ENCODE results near the gene MYPN.
"Not testable (repeated sequence)": the region's sequence is repeated elsewhere in the genome, so short reads cannot be mapped to it uniquely, and the experiment has no call there.

The MYPN gene

GRCh38 chr10:68146133-68146532 is 36.8 kb downstream of the MYPN start:
- H3K4me3 ChIP-seq (ENCODE audit: low read length in 2 of 2) = no peak overlapping the region
- no peaks in the 10 kb centered on the region for H3K36me3 ChIP-seq (ENCODE audit: control insufficient read depth in 2 of 2, insufficient read depth in 2 of 2, low read length in 2 of 2)
- H3K27me3 ChIP-seq (ENCODE audit: control insufficient read depth in 2 of 2, insufficient read depth in 2 of 2, low read length in 2 of 2) = no peaks in the 10 kb centered on the region
- H3K9me3 ChIP-seq (ENCODE audit: control insufficient read depth in 2 of 2, low read length in 2 of 2) = no peaks in the 10 kb centered on the region
- no peaks in the 10 kb centered on the region for H3K4me1 ChIP-seq (ENCODE audit: control insufficient read depth in 2 of 2, insufficient read depth in 2 of 2, low read length in 2 of 2)
- no peak overlapping the region for H3K27ac ChIP-seq (ENCODE audit: low read depth in 2 of 2, low read length in 2 of 2)
- no peak overlapping the region for H3K9ac ChIP-seq (ENCODE audit: low read depth in 1 of 2, low read length in 2 of 2)

GRCh38 chr10:68151453-68151852 is 42.2 kb downstream of the MYPN start:
- H3K4me3 ChIP-seq (ENCODE audit: low read length in 2 of 2) = no peak overlapping the region
- H3K27ac ChIP-seq (ENCODE audit: low read depth in 2 of 2, low read length in 2 of 2) = no peak overlapping the region
- H3K9ac ChIP-seq (ENCODE audit: low read depth in 1 of 2, low read length in 2 of 2) = no peak overlapping the region
- H3K4me1 ChIP-seq (ENCODE audit: control insufficient read depth in 2 of 2, insufficient read depth in 2 of 2, low read length in 2 of 2) = peaks cover 0 to 6% of the 10 kb centered on the region in 2 donors
- no peaks in the 10 kb centered on the region for H3K36me3 ChIP-seq (ENCODE audit: control insufficient read depth in 2 of 2, insufficient read depth in 2 of 2, low read length in 2 of 2)
- H3K27me3 ChIP-seq (ENCODE audit: control insufficient read depth in 2 of 2, insufficient read depth in 2 of 2, low read length in 2 of 2) = no peaks in the 10 kb centered on the region
- no peaks in the 10 kb centered on the region for H3K9me3 ChIP-seq (ENCODE audit: control insufficient read depth in 2 of 2, low read length in 2 of 2)

DNA sequence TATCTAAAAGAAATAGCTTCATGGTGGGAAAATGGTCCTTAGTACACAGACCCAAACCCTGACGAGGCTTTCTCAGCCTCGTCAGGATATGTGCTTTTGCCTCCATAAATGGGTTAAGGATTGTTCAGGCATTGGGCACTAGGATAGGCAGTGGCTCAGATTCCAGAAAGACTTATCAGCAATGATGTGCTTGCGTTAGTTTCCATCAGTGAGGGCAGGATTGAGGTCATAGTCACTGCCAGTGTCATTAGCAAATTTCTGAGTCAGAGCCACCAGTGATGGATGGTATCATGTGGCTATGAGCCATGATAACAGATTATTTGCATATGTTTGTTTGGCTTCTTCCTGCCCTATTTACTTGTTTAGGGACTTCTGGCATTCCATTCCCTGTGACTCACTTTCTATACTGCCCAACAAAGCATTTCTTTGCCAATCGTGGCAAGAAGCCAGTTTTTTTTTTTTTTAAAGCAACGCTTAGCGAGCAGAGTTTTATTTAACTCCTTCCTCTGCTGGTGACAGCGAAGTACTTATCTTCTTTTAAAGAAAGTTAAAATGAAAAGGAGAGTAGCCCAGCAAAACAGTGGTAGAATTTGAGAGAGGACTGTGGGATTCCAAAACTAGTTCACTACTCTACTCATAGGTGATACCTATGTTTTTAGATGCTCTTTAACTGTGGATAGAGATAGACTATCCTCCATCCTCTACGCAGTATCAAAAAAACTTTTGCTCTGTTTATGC is 44.4 kb downstream of the MYPN start:
- Histone ChIP-seq H3K36me3 (ENCODE audit: control insufficient read depth in 2 of 2, insufficient read depth in 2 of 2, low read length in 2 of 2) (no peaks in the 10 kb centered on the region), H3K4me1 (ENCODE audit: control insufficient read depth in 2 of 2, insufficient read depth in 2 of 2, low read length in 2 of 2) (peaks cover 0 to 6% of the 10 kb centered on the region in 2 donors), H3K4me3 (ENCODE audit: low read length in 2 of 2) (no peak overlapping the region), H3K27me3 (ENCODE audit: control insufficient read depth in 2 of 2, insufficient read depth in 2 of 2, low read length in 2 of 2) (no peaks in the 10 kb centered on the region), H3K9ac (ENCODE audit: low read depth in 1 of 2, low read length in 2 of 2) (no peak overlapping the region), H3K27ac (ENCODE audit: low read depth in 2 of 2, low read length in 2 of 2) (no peak overlapping the region), H3K9me3 (ENCODE audit: control insufficient read depth in 2 of 2, low read length in 2 of 2) (no peaks in the 10 kb centered on the region)

GRCh38 chr10:68154211-68154497 is 44.9 kb downstream of the MYPN start:
- Histone ChIP-seq H3K36me3 (ENCODE audit: control insufficient read depth in 2 of 2, insufficient read depth in 2 of 2, low read length in 2 of 2) (no peaks in the 10 kb centered on the region), H3K9ac (ENCODE audit: low read depth in 1 of 2, low read length in 2 of 2) (no peak overlapping the region), H3K27ac (ENCODE audit: low read depth in 2 of 2, low read length in 2 of 2) (no peak overlapping the region), H3K4me1 (ENCODE audit: control insufficient read depth in 2 of 2, insufficient read depth in 2 of 2, low read length in 2 of 2) (peaks cover 0 to 6% of the 10 kb centered on the region in 2 donors), H3K9me3 (ENCODE audit: control insufficient read depth in 2 of 2, low read length in 2 of 2) (no peaks in the 10 kb centered on the region), H3K27me3 (ENCODE audit: control insufficient read depth in 2 of 2, insufficient read depth in 2 of 2, low read length in 2 of 2) (no peaks in the 10 kb centered on the region), H3K4me3 (ENCODE audit: low read length in 2 of 2) (no peak overlapping the region)

- H3K4me1 ChIP-seq (ENCODE audit: control insufficient read depth in 2 of 2, insufficient read depth in 2 of 2, low read length in 2 of 2) = peaks cover 0 to 6% of the 10 kb centered on the region in 2 donors
- no peaks in the 10 kb centered on the region for H3K27me3 ChIP-seq (ENCODE audit: control insufficient read depth in 2 of 2, insufficient read depth in 2 of 2, low read length in 2 of 2)
- H3K27ac ChIP-seq (ENCODE audit: low read depth in 2 of 2, low read length in 2 of 2) = no peak overlapping the region
- no peak overlapping the region for H3K9ac ChIP-seq (ENCODE audit: low read depth in 1 of 2, low read length in 2 of 2)
- H3K4me3 ChIP-seq (ENCODE audit: low read length in 2 of 2) = no peak overlapping the region
- H3K9me3 ChIP-seq (ENCODE audit: control insufficient read depth in 2 of 2, low read length in 2 of 2) = no peaks in the 10 kb centered on the region
- no peaks in the 10 kb centered on the region for H3K36me3 ChIP-seq (ENCODE audit: control insufficient read depth in 2 of 2, insufficient read depth in 2 of 2, low read length in 2 of 2)
Observed at GRCh38 chr10:68155615-68156210, 46.4 kb downstream of the MYPN start.

DNA sequence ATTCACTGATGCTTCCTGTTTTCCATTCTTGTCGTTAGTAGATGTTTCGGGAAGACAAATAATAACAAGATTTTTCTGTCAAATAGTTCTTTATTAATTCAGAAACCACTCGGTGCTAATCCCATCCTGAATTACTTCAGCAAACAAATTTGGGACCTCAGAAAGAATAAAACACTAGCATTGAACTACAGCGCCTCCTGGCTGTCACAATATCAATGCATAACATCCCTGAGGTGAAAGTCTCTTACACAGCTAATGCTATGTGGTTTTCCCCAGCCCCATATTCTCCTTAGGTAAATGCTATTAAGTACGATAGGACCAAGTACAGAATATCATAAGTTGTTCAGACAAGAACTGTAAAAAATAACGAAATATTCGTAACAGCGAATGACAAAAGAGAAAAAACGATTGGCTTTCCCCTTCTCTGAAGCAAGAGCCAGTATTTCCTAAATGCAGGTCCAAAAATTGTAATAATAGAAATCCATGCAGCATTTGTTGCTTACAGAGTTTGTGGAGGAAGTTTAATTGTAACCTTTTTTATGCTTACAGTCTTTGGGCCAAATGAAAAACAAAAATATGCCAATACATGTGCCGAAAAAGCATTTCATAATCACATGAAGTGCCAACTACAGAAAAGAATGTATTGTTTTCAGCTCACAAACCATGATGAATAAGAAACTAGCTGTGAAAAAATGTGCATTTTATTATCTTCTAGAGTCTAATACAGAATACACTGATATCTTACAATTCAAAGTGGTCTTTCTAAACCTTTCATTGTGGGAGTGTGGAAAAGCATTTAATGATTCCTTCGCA is 47.3 kb downstream of the MYPN start:
- H3K27me3 ChIP-seq (ENCODE audit: control insufficient read depth in 2 of 2, insufficient read depth in 2 of 2, low read length in 2 of 2) = no peaks in the 10 kb centered on the region
- H3K4me1 ChIP-seq (ENCODE audit: control insufficient read depth in 2 of 2, insufficient read depth in 2 of 2, low read length in 2 of 2) = peaks cover 0 to 6% of the 10 kb centered on the region in 2 donors
- no peak overlapping the region for H3K9ac ChIP-seq (ENCODE audit: low read depth in 1 of 2, low read length in 2 of 2)
- no peak overlapping the region for H3K27ac ChIP-seq (ENCODE audit: low read depth in 2 of 2, low read length in 2 of 2)
- H3K9me3 ChIP-seq (ENCODE audit: control insufficient read depth in 2 of 2, low read length in 2 of 2) = no peaks in the 10 kb centered on the region
- H3K36me3 ChIP-seq (ENCODE audit: control insufficient read depth in 2 of 2, insufficient read depth in 2 of 2, low read length in 2 of 2) = no peaks in the 10 kb centered on the region
- no peak overlapping the region for H3K4me3 ChIP-seq (ENCODE audit: low read length in 2 of 2)

DNA sequence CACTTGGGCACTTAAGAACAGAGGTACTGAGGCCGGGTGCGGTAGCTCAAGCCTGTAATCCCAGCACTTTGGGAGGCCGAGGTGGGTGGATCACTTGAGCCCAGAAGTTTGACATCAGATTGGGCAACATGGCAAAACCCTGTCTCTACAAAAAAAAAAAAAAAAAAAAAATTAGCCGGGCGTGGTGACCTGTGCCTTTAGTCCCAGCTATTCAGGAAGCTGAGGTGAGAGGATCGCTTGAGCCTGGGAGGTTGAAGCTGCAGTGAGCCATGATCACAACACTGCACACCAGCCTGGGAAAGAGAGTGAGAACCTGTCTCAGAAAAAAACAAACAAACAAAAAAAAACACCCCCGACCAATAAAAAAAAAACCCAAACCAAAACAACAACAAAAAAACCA is 48.2 kb downstream of the MYPN start:
- H3K4me1 ChIP-seq (ENCODE audit: control insufficient read depth in 2 of 2, insufficient read depth in 2 of 2, low read length in 2 of 2); H3K27me3 ChIP-seq (ENCODE audit: control insufficient read depth in 2 of 2, insufficient read depth in 2 of 2, low read length in 2 of 2); H3K36me3 ChIP-seq (ENCODE audit: control insufficient read depth in 2 of 2, insufficient read depth in 2 of 2, low read length in 2 of 2); H3K9me3 ChIP-seq (ENCODE audit: control insufficient read depth in 2 of 2, low read length in 2 of 2); H3K27ac ChIP-seq (ENCODE audit: low read depth in 2 of 2, low read length in 2 of 2); H3K4me3 ChIP-seq (ENCODE audit: low read length in 2 of 2); H3K9ac ChIP-seq (ENCODE audit: low read depth in 1 of 2, low read length in 2 of 2): not testable (repeated sequence)

DNA sequence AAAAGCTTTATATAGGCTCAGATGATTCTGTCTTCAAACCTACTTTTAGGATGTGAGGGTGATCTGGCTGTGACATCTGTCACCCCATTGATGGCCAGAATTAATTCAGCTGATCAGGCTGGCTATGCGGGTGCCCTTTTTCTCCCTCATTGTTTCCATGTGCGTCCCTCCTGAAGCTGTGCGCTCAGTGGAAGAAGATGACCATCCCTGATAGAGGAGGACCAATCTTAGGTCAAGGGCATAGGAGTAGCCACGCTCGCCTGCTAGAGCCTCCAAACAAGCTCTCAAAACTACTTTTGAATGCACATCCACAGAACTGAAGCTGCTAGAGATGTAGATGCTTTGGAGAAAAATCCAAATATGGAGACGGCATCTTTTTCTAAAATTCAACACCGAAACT is 48.7 kb downstream of the MYPN start:
- Histone ChIP-seq H3K36me3 (ENCODE audit: control insufficient read depth in 2 of 2, insufficient read depth in 2 of 2, low read length in 2 of 2) (no peaks in the 10 kb centered on the region), H3K27me3 (ENCODE audit: control insufficient read depth in 2 of 2, insufficient read depth in 2 of 2, low read length in 2 of 2) (no peaks in the 10 kb centered on the region), H3K9me3 (ENCODE audit: control insufficient read depth in 2 of 2, low read length in 2 of 2) (no peaks in the 10 kb centered on the region), H3K9ac (ENCODE audit: low read depth in 1 of 2, low read length in 2 of 2) (no peak overlapping the region), H3K4me3 (ENCODE audit: low read length in 2 of 2) (no peak overlapping the region), H3K4me1 (ENCODE audit: control insufficient read depth in 2 of 2, insufficient read depth in 2 of 2, low read length in 2 of 2) (peaks cover 0 to 6% of the 10 kb centered on the region in 2 donors), H3K27ac (ENCODE audit: low read depth in 2 of 2, low read length in 2 of 2) (no peak overlapping the region)

- H3K9ac ChIP-seq (ENCODE audit: low read depth in 1 of 2, low read length in 2 of 2) = no peak overlapping the region
- H3K27me3 ChIP-seq (ENCODE audit: control insufficient read depth in 2 of 2, insufficient read depth in 2 of 2, low read length in 2 of 2) = no peaks in the 10 kb centered on the region
- peak overlapping the region; percentile 38 to 65 for H3K27ac ChIP-seq (ENCODE audit: low read depth in 2 of 2, low read length in 2 of 2)
- H3K4me1 ChIP-seq (ENCODE audit: control insufficient read depth in 2 of 2, insufficient read depth in 2 of 2, low read length in 2 of 2) = peaks cover 5 to 9% of the 10 kb centered on the region in 2 donors
- H3K36me3 ChIP-seq (ENCODE audit: control insufficient read depth in 2 of 2, insufficient read depth in 2 of 2, low read length in 2 of 2) = no peaks in the 10 kb centered on the region
- H3K9me3 ChIP-seq (ENCODE audit: control insufficient read depth in 2 of 2, low read length in 2 of 2) = no peaks in the 10 kb centered on the region
- H3K4me3 ChIP-seq (ENCODE audit: low read length in 2 of 2) = peak overlapping the region in 1 of 2 donors; percentile 50
Observed at GRCh38 chr10:68163735-68164134, 54.4 kb downstream of the MYPN start.

DNA sequence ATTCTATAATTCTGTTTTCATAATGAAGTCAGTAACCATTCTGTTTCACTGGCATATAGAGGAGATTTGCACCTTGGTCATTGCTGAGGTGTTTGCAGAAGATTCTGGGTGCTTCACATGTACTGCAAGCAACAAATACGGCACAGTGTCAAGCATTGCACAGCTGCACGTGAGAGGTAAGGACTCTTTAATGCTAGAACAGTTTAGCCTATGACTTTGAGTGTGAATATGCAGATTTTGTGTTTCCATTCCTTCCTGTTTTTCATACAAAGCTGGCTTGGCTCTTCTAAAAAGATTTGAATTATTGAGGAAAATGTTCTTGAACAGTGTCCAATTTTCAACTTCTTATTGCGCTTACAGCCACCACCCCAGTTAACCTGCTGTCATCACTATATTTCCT is 56.4 kb downstream of the MYPN start:
- H3K4me3 ChIP-seq (ENCODE audit: low read length in 2 of 2) = no peak overlapping the region
- no peaks in the 10 kb centered on the region for H3K36me3 ChIP-seq (ENCODE audit: control insufficient read depth in 2 of 2, insufficient read depth in 2 of 2, low read length in 2 of 2)
- H3K4me1 ChIP-seq (ENCODE audit: control insufficient read depth in 2 of 2, insufficient read depth in 2 of 2, low read length in 2 of 2) = peaks cover 5 to 9% of the 10 kb centered on the region in 2 donors
- no peak overlapping the region for H3K27ac ChIP-seq (ENCODE audit: low read depth in 2 of 2, low read length in 2 of 2)
- no peaks in the 10 kb centered on the region for H3K27me3 ChIP-seq (ENCODE audit: control insufficient read depth in 2 of 2, insufficient read depth in 2 of 2, low read length in 2 of 2)
- H3K9me3 ChIP-seq (ENCODE audit: control insufficient read depth in 2 of 2, low read length in 2 of 2) = no peaks in the 10 kb centered on the region
- no peak overlapping the region for H3K9ac ChIP-seq (ENCODE audit: low read depth in 1 of 2, low read length in 2 of 2)
